ENCODE results near the gene PDGFB.

The PDGFB gene

DNA sequence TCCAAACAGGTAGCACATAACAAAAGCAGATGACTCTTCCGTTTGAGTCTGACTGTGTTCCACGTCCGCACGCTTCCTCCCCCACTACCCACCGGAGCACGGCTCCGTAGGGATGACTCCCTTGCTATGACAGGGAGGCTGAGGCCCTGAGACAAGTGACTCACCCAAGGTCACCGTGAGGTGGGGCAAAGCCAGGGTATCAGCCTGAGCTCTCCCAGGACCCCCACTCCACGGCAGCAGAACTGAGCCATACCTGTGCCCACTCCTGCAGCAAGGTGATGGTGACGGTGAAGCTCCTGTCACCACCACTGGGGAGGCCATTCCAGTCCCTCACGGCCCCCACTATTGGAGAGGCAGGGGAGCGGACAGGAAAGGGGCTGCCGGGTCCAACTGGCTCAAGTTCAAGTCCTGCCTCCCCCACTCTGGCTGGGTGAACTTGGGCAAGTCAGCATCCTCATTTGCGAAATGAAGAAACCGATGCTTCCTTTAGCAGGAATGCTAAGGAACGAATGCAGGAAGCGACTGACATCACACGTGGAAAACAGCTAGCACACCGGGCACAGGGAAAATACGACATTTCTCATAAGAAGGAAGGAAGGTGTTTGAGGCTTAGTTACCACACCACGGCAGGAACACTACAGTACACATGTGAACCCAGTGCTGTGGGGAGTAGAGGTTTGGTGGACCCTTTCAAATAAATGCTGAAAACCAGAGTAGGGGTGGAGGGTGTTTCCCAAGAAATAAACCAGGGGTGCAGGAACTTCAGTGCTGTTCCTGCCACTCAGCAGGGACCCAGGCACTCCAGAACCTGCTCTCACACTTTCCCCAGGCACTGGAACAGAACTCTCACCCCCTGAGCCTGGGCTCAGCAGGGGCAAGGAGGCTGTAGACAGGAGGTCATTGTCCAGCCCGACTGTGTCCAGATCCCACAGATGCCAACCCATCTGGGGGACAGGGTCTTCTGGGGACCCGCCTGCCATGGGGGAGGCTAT lies 59.9 kb downstream of the PDGFB start:
- H2AFZ ChIP-seq (ENCODE audit: low read length) = no peak overlapping the region
- no peaks in the 10 kb centered on the region for H3K9me2 ChIP-seq (ENCODE audit: low read depth, low read length)
- no peaks in the 10 kb centered on the region for H3F3A ChIP-seq (ENCODE audit: insufficient read depth, low read length)
- TF ChIP-seq EZH2 (IDR thresholded peaks at IDR 0.05; ENCODE audit: borderline replicate concordance, low read length) = no peak
- TF ChIP-seq, protein P1, sequence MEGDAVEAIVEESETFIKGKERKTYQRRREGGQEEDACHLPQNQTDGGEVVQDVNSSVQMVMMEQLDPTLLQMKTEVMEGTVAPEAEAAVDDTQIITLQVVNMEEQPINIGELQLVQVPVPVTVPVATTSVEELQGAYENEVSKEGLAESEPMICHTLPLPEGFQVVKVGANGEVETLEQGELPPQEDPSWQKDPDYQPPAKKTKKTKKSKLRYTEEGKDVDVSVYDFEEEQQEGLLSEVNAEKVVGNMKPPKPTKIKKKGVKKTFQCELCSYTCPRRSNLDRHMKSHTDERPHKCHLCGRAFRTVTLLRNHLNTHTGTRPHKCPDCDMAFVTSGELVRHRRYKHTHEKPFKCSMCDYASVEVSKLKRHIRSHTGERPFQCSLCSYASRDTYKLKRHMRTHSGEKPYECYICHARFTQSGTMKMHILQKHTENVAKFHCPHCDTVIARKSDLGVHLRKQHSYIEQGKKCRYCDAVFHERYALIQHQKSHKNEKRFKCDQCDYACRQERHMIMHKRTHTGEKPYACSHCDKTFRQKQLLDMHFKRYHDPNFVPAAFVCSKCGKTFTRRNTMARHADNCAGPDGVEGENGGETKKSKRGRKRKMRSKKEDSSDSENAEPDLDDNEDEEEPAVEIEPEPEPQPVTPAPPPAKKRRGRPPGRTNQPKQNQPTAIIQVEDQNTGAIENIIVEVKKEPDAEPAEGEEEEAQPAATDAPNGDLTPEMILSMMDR (IDR thresholded peaks at IDR 0.05; ENCODE audit: low read length) = no peak
- no peak overlapping the region for H3K9ac ChIP-seq (ENCODE audit: low read length)
- H4K20me1 ChIP-seq (ENCODE audit: insufficient read depth, low read length) = no peaks in the 10 kb centered on the region
- no peaks in the 10 kb centered on the region for H3K36me3 ChIP-seq (ENCODE audit: insufficient read depth, low read length)
- H3K4me2 ChIP-seq (ENCODE audit: low read length) = no peak overlapping the region
- no peaks in the 10 kb centered on the region for H3K4me1 ChIP-seq (ENCODE audit: insufficient read depth, low read length, severe bottlenecking)
- no peaks in the 10 kb centered on the region for H3K9me3 ChIP-seq (ENCODE audit: low read length)
- H3K27me3 ChIP-seq (ENCODE audit: insufficient read depth, low read length) = peaks cover 12% of the 10 kb centered on the region; the same call in 1 of the 2 replicates
- no peak overlapping the region for H3K4me3 ChIP-seq (ENCODE audit: low read depth, low read length, poor library complexity, severe bottlenecking)
- H3K79me2 ChIP-seq (ENCODE audit: insufficient read depth, low read length) = no peaks in the 10 kb centered on the region
- H3K27ac ChIP-seq (ENCODE audit: low read depth, low read length, poor library complexity, severe bottlenecking) = no peak overlapping the region

DNA sequence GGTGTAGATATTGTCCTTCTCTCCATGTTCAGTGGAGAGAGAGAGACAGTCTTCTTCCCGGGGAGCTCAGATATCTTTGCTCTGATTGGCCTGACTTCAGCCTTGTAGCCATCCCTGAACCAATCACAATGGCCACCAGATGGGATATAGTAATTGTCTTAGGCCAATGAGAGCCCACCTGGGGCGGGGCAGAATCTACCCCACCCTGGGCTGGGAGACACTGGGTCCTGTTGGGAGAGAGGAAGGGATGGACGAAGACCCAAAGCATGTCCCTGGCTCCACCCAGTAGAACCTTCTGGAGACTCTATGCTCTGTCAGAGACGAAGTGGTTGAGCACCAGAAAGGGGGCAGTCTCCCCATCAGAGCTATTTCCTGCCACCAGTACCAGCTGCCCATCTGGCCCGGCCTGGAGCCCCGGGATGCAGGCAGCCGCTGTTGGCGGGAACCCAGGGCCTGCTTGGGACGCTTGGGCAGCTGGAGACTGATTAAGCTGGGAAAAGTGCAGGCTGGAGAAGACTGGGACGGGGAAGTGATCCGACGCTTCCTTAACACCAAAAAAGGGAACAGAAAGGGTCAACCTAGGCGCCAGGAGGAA lies 60.7 kb downstream of the PDGFB start:
- TF ChIP-seq EZH2 (IDR thresholded peaks at IDR 0.05; ENCODE audit: borderline replicate concordance, low read length) = no peak
- TF ChIP-seq, protein P1 (IDR thresholded peaks at IDR 0.05; ENCODE audit: low read length) = no peak
- H3K4me2 ChIP-seq (ENCODE audit: low read length) = no peak overlapping the region
- no peak overlapping the region for H2AFZ ChIP-seq (ENCODE audit: low read length)

DNA sequence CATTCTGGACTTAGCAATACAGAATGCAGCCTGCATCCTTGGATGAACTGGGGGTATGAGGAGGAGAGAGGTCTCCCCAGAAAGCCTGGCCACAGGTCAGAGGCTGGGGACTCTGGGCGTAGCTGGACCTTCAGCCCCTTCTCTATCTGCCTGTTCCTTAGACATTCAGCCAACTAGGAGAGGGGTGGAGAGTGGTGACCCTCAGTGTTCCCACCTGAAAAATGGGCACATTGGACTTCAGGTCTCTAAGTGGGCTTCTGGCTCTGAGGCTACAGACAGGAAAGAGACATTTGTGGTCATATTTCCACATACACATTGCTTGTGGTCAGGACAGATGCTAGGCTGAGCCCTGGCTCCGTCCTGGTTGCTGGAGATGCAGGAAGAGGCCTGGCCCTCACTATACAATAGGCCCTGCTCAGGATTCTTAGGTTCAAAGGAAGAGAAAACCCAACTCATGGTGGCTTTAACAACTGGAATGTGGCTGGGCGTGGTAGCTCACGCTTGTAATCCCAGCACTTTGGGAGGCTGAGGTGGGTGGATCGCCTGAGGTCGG lies 62.2 kb downstream of the PDGFB start:
- Histone ChIP-seq H3K36me3 (ENCODE audit: insufficient read depth, low read length) (no peaks in the 10 kb centered on the region), H3K4me1 (ENCODE audit: insufficient read depth, low read length, severe bottlenecking) (no peaks in the 10 kb centered on the region), H3K79me2 (ENCODE audit: insufficient read depth, low read length) (no peaks in the 10 kb centered on the region), H3K4me3 (ENCODE audit: low read depth, low read length, poor library complexity, severe bottlenecking) (no peak overlapping the region), H4K20me1 (ENCODE audit: insufficient read depth, low read length) (no peaks in the 10 kb centered on the region), H3K9me3 (ENCODE audit: low read length) (no peaks in the 10 kb centered on the region), H3K9me2 (ENCODE audit: low read depth, low read length) (no peaks in the 10 kb centered on the region), H3F3A (ENCODE audit: insufficient read depth, low read length) (no peaks in the 10 kb centered on the region), H2AFZ (ENCODE audit: low read length) (no peak overlapping the region), H3K27ac (ENCODE audit: low read depth, low read length, poor library complexity, severe bottlenecking) (no peak overlapping the region), H3K9ac (ENCODE audit: low read length) (no peak overlapping the region), H3K4me2 (ENCODE audit: low read length) (no peak overlapping the region), H3K27me3 (ENCODE audit: insufficient read depth, low read length) (peaks cover 12% of the 10 kb centered on the region; the same call in 1 of the 2 replicates)
- TF ChIP-seq, protein P1 (IDR thresholded peaks at IDR 0.05; ENCODE audit: low read length) = no peak
- TF ChIP-seq EZH2 (IDR thresholded peaks at IDR 0.05; ENCODE audit: borderline replicate concordance, low read length) = no peak

More for the DNA sequence above, 60.7 kb downstream of the PDGFB start:
- H3K9me3 ChIP-seq (ENCODE audit: low read length) = no peaks in the 10 kb centered on the region
- H3K4me3 ChIP-seq (ENCODE audit: low read depth, low read length, poor library complexity, severe bottlenecking) = no peak overlapping the region
- no peaks in the 10 kb centered on the region for H3K79me2 ChIP-seq (ENCODE audit: insufficient read depth, low read length)
- no peaks in the 10 kb centered on the region for H3F3A ChIP-seq (ENCODE audit: insufficient read depth, low read length)
- no peaks in the 10 kb centered on the region for H3K9me2 ChIP-seq (ENCODE audit: low read depth, low read length)
- no peak overlapping the region for H3K9ac ChIP-seq (ENCODE audit: low read length)
- peaks cover 12% of the 10 kb centered on the region; the same call in 1 of the 2 replicates for H3K27me3 ChIP-seq (ENCODE audit: insufficient read depth, low read length)
- no peaks in the 10 kb centered on the region for H4K20me1 ChIP-seq (ENCODE audit: insufficient read depth, low read length)
- H3K36me3 ChIP-seq (ENCODE audit: insufficient read depth, low read length) = no peaks in the 10 kb centered on the region
- H3K4me1 ChIP-seq (ENCODE audit: insufficient read depth, low read length, severe bottlenecking) = no peaks in the 10 kb centered on the region
- no peak overlapping the region for H3K27ac ChIP-seq (ENCODE audit: low read depth, low read length, poor library complexity, severe bottlenecking)
